Tibial nerve (tissue), 4 donors: Measurements from ENCODE around the gene CYB5R2.

Experiments
- CTCF ChIP-seq, 5 experiments: fragments of 200-600 bp in 3 of 5; fragments of 450-650 bp in 2 of 5; sonication (generic) in 3 of 5; IDR thresholded peaks; one replicate each; pipeline ENCODE4 v1.5.1; 2016 to 2019; ENCODE audit warnings: antibody characterized with exemption in 5 of 5, mild to moderate bottlenecking in 3 of 5, moderate library complexity in 2 of 5
- EP300 ChIP-seq, 2 donors: sonication (generic); formaldehyde crosslinking; IDR thresholded peaks; one replicate each; pipeline ENCODE4 v1.6.1; 2017; ENCODE audit warnings: antibody characterized with exemption in 2 of 2, mild to moderate bottlenecking in 1 of 2
- POLR2A ChIP-seq, 2 donors: fragments of 450-650 bp; IDR thresholded peaks; one replicate each; pipeline ENCODE4 v1.6.1; 2017; ENCODE audit warnings: antibody characterized with exemption in 2 of 2, mild to moderate bottlenecking in 2 of 2, moderate library complexity in 2 of 2

DNA sequence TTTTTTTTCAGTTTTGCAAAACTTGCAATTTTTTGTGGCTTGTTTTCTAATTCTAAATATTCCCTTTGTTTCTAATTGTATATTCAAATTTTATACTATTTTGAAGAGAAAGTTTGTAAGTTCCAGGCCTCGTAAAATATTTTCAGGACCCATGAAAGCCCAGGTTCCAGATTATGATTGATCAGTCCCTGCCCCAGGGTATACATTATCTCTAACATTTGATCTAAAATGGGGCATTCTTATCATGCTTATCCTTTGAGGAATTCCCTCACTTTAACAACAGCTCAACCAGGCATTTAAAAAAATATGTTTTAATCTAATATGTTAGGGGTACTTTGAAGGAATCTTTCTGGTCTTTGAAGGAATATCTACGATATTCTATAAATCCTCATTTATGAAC is 26.4 kb downstream of the CYB5R2 start:
- TF ChIP-seq CTCF (IDR thresholded peaks at IDR 0.05) (no peak), EP300 (IDR thresholded peaks at IDR 0.05) (no peak), POLR2A (IDR thresholded peaks at IDR 0.05) (no peak)
